ENCODE results near the gene VPS13D.

Gene VPS13D

DNA sequence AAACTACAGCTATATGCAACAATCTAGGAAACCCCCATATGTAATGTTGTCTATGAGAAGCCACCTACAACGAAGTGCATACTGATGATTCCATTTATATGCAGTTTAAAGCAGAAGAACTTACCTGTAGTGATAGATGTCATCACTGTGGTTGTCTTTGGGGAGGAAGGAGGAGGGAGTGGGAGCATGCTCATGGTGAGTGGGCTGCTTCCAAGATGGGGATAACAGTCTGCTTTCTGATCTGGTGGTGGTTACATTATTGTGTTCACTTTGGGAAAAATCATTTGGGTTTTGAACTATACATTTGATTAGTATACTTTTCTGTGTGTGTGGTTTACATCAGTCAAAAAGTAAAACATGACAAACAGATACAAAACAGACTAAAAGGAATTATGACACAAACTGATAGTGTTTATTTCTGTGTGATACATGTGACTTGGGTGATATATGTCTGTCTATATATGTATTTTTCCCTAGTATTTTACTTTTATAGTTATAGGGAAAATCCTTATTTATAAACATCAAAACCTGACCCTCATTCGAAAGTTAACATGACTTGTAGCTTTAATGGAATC lies 184.7 kb downstream of the VPS13D start:
- Histone ChIP-seq H3K27ac (ENCODE audit: low read depth, low read length) (no peak overlapping the region), H3K27me3 (ENCODE audit: control insufficient read depth in 1 of 2, insufficient read depth in 2 of 2, low read length in 2 of 2) (no peaks in the 10 kb centered on the region), H3K4me1 (ENCODE audit: control insufficient read depth in 1 of 2, insufficient read depth in 2 of 2, low read length in 2 of 2) (no peaks in the 10 kb centered on the region), H3K9me3 (ENCODE audit: control insufficient read depth in 1 of 2, low read length in 2 of 2) (peaks cover 0 to 5% of the 10 kb centered on the region in 2 donors), H3K4me3 (ENCODE audit: low read depth in 1 of 2, low read length in 2 of 2) (no peak overlapping the region), H3K9ac (ENCODE audit: low read depth in 1 of 2, low read length in 2 of 2) (no peak overlapping the region), H3K36me3 (ENCODE audit: control insufficient read depth in 1 of 2, insufficient read depth in 2 of 2, low read length in 2 of 2) (peaks cover 17 to 22% of the 10 kb centered on the region in 2 donors)

DNA sequence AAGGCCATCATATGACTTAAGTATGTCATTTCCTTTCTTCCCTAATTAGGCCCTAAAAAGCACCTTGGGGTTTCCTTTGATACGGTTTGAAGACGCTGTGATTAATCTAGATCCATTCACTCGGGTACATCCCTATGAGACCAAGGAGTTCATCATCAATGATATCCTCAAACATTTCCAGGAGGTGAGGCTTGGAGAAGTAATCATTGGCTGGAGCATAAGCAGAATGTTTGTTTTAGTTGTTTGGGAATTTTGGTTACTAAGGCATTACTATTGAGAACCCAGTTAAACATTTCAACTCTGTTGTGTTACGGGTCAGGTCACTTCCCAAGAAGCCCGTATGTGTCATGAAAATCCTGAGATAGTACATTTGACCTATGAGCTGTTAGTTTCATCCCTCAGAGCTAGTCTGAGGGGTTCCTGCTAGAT lies 185.2 kb downstream of the VPS13D start:
- H3K4me1 ChIP-seq (ENCODE audit: control insufficient read depth in 1 of 2, insufficient read depth in 2 of 2, low read length in 2 of 2) = no peaks in the 10 kb centered on the region
- no peak overlapping the region for H3K4me3 ChIP-seq (ENCODE audit: low read depth in 1 of 2, low read length in 2 of 2)
- H3K27me3 ChIP-seq (ENCODE audit: control insufficient read depth in 1 of 2, insufficient read depth in 2 of 2, low read length in 2 of 2) = no peaks in the 10 kb centered on the region
- peaks cover 0 to 4% of the 10 kb centered on the region in 2 donors for H3K9me3 ChIP-seq (ENCODE audit: control insufficient read depth in 1 of 2, low read length in 2 of 2)
- no peak overlapping the region for H3K9ac ChIP-seq (ENCODE audit: low read depth in 1 of 2, low read length in 2 of 2)
- no peak overlapping the region for H3K27ac ChIP-seq (ENCODE audit: low read depth, low read length)
- H3K36me3 ChIP-seq (ENCODE audit: control insufficient read depth in 1 of 2, insufficient read depth in 2 of 2, low read length in 2 of 2) = peaks cover 17 to 19% of the 10 kb centered on the region in 2 donors

DNA sequence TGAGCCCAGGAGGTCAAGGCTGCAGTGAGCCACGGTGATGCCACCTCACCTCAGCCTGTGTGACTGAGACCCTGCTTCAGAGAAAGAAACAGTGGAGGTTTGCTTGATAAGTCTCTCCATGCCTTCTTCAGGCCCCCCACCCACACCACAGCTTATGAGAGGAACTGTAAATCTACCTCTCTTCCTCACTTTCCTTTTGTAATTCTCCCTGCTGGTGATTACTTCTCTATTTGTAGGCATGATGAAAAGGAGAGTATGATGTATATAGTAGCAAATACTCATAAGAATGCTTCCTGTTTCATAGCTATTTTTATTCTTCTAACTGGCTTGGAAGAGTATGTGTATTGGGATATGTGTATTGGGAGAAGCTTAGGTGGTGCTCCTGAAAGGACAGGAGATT lies 186.3 kb downstream of the VPS13D start:
- no peak overlapping the region for H3K4me3 ChIP-seq (ENCODE audit: low read depth in 1 of 2, low read length in 2 of 2)
- H3K27me3 ChIP-seq (ENCODE audit: control insufficient read depth in 1 of 2, insufficient read depth in 2 of 2, low read length in 2 of 2) = no peaks in the 10 kb centered on the region
- no peak overlapping the region for H3K9ac ChIP-seq (ENCODE audit: low read depth in 1 of 2, low read length in 2 of 2)
- H3K36me3 ChIP-seq (ENCODE audit: control insufficient read depth in 1 of 2, insufficient read depth in 2 of 2, low read length in 2 of 2) = peaks cover 15 to 17% of the 10 kb centered on the region in 2 donors
- H3K4me1 ChIP-seq (ENCODE audit: control insufficient read depth in 1 of 2, insufficient read depth in 2 of 2, low read length in 2 of 2) = no peaks in the 10 kb centered on the region
- H3K27ac ChIP-seq (ENCODE audit: low read depth, low read length) = no peak overlapping the region
- no peaks in the 10 kb centered on the region for H3K9me3 ChIP-seq (ENCODE audit: control insufficient read depth in 1 of 2, low read length in 2 of 2)

DNA sequence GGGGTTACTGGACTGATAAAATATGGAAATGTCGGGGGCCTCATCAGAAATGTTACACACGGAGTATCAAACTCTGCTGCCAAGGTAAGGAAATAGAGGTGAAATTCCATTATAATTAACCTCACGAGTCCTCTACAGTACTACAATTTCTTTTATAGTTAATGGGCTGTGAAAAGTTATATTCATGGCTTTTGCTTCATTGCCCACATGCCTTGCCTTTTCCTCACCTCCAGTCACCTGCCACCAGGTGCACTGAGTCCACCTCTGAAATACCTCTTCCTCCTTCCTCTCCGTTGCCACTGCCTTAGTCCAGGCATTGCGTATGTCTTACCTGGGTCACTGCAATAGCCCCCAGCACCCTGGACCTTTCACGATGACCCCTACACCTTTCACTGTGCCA lies 186.9 kb downstream of the VPS13D start:
- Histone ChIP-seq H3K36me3 (ENCODE audit: control insufficient read depth in 1 of 2, insufficient read depth in 2 of 2, low read length in 2 of 2) (peaks cover 15 to 17% of the 10 kb centered on the region in 2 donors), H3K9ac (ENCODE audit: low read depth in 1 of 2, low read length in 2 of 2) (no peak overlapping the region), H3K9me3 (ENCODE audit: control insufficient read depth in 1 of 2, low read length in 2 of 2) (no peaks in the 10 kb centered on the region), H3K4me3 (ENCODE audit: low read depth in 1 of 2, low read length in 2 of 2) (no peak overlapping the region), H3K4me1 (ENCODE audit: control insufficient read depth in 1 of 2, insufficient read depth in 2 of 2, low read length in 2 of 2) (no peaks in the 10 kb centered on the region), H3K27me3 (ENCODE audit: control insufficient read depth in 1 of 2, insufficient read depth in 2 of 2, low read length in 2 of 2) (no peaks in the 10 kb centered on the region), H3K27ac (ENCODE audit: low read depth, low read length) (no peak overlapping the region)

DNA sequence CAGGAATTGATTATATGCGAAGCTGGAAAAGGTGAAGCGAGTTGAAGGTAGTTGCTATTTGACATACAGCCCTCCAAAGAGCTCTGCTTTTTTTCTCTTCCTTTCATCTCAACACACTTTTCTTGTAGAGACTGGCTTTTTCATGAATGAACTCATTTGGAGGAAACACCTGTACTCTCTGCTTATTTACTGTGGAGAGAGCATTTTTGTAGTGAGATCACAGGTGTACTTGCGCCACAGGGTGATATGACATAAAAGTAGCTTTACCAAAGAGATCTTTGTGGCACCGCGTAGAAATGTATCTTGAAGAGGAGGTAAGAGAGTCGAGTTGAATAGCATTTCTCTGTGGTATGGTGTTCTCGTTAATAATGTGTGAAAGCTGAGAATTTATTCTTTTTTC lies 187.6 kb downstream of the VPS13D start:
- no peaks in the 10 kb centered on the region for H3K9me3 ChIP-seq (ENCODE audit: control insufficient read depth in 1 of 2, low read length in 2 of 2)
- H3K4me1 ChIP-seq (ENCODE audit: control insufficient read depth in 1 of 2, insufficient read depth in 2 of 2, low read length in 2 of 2) = no peaks in the 10 kb centered on the region
- no peak overlapping the region for H3K9ac ChIP-seq (ENCODE audit: low read depth in 1 of 2, low read length in 2 of 2)
- H3K27me3 ChIP-seq (ENCODE audit: control insufficient read depth in 1 of 2, insufficient read depth in 2 of 2, low read length in 2 of 2) = no peaks in the 10 kb centered on the region
- H3K4me3 ChIP-seq (ENCODE audit: low read depth in 1 of 2, low read length in 2 of 2) = no peak overlapping the region
- peaks cover 14 to 20% of the 10 kb centered on the region in 2 donors for H3K36me3 ChIP-seq (ENCODE audit: control insufficient read depth in 1 of 2, insufficient read depth in 2 of 2, low read length in 2 of 2)
- H3K27ac ChIP-seq (ENCODE audit: low read depth, low read length) = no peak overlapping the region

DNA sequence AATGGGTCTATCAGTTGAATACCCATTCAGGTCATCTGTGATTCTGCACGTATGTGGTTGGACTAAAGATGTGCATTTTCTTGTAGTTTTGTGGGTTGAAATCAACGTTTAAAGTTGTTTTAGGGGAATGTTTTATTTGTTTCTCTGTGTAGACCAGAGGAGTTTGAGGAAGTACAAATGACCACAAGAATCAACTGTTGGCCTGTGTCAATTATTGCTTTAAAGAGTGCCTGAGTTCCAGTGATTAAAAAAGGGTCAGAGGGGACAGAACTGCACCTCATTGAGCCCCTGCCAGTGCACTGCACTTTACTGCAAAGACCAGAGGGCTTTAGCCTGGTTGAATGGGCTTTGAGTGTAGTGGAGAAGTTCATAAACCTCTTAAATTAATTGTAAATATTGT lies 190.3 kb downstream of the VPS13D start:
- H3K9ac ChIP-seq (ENCODE audit: low read depth in 1 of 2, low read length in 2 of 2) = no peak overlapping the region
- H3K27me3 ChIP-seq (ENCODE audit: control insufficient read depth in 1 of 2, insufficient read depth in 2 of 2, low read length in 2 of 2) = no peaks in the 10 kb centered on the region
- no peaks in the 10 kb centered on the region for H3K9me3 ChIP-seq (ENCODE audit: control insufficient read depth in 1 of 2, low read length in 2 of 2)
- H3K27ac ChIP-seq (ENCODE audit: low read depth, low read length) = no peak overlapping the region
- peaks cover 14 to 20% of the 10 kb centered on the region in 2 donors for H3K36me3 ChIP-seq (ENCODE audit: control insufficient read depth in 1 of 2, insufficient read depth in 2 of 2, low read length in 2 of 2)
- no peak overlapping the region for H3K4me3 ChIP-seq (ENCODE audit: low read depth in 1 of 2, low read length in 2 of 2)
- H3K4me1 ChIP-seq (ENCODE audit: control insufficient read depth in 1 of 2, insufficient read depth in 2 of 2, low read length in 2 of 2) = no peaks in the 10 kb centered on the region

DNA sequence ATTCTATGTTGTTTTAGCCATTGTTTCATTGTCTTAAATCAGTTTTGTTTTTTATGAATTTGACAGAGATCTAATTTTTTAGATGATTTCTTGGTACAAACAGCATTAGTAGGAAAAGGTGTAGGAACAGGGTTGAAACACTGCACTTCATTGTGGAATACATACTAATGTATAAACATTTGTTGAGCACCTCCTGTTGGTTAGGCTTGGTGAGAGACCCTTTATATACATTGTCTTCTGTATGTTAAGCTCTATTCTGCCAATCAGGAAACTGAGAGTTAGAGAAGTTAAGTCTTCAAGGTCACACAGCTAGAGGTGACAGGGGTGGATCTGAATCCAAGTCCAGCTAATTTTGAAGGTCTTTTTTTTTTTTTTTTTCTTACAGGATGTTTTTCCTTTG lies 192.7 kb downstream of the VPS13D start:
- no peak overlapping the region for H3K4me3 ChIP-seq (ENCODE audit: low read depth in 1 of 2, low read length in 2 of 2)
- H3K9me3 ChIP-seq (ENCODE audit: control insufficient read depth in 1 of 2, low read length in 2 of 2) = no peaks in the 10 kb centered on the region
- H3K9ac ChIP-seq (ENCODE audit: low read depth in 1 of 2, low read length in 2 of 2) = no peak overlapping the region
- no peaks in the 10 kb centered on the region for H3K27me3 ChIP-seq (ENCODE audit: control insufficient read depth in 1 of 2, insufficient read depth in 2 of 2, low read length in 2 of 2)
- peaks cover 3 to 7% of the 10 kb centered on the region in 2 donors for H3K36me3 ChIP-seq (ENCODE audit: control insufficient read depth in 1 of 2, insufficient read depth in 2 of 2, low read length in 2 of 2)
- no peaks in the 10 kb centered on the region for H3K4me1 ChIP-seq (ENCODE audit: control insufficient read depth in 1 of 2, insufficient read depth in 2 of 2, low read length in 2 of 2)
- no peak overlapping the region for H3K27ac ChIP-seq (ENCODE audit: low read depth, low read length)

DNA sequence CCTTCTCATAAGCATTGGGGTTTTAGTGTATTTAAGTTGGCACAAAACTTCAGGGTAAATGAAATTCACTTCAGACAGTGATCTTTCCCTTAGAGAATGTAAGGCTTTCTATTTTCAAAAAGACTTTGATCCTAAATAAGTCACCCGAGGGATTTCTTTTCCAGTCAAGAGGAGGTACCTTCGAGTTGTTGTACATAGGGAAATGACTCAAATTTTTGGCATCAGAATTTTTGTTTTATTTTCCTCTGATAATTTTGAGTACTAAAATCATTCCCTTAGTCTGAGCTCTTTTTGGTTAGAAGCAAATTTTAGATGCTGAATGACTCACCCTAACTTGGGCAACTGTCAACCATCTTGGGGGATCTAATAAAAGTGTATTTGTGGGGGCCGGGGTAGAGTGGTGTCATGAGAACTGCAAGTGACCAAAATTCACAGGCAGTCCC lies 194.3 kb downstream of the VPS13D start:
- Histone ChIP-seq H3K9me3 (ENCODE audit: control insufficient read depth in 1 of 2, low read length in 2 of 2) (no peaks in the 10 kb centered on the region), H3K9ac (ENCODE audit: low read depth in 1 of 2, low read length in 2 of 2) (no peak overlapping the region), H3K36me3 (ENCODE audit: control insufficient read depth in 1 of 2, insufficient read depth in 2 of 2, low read length in 2 of 2) (peaks cover 7 to 10% of the 10 kb centered on the region in 2 donors), H3K27me3 (ENCODE audit: control insufficient read depth in 1 of 2, insufficient read depth in 2 of 2, low read length in 2 of 2) (no peaks in the 10 kb centered on the region), H3K4me3 (ENCODE audit: low read depth in 1 of 2, low read length in 2 of 2) (no peak overlapping the region), H3K27ac (ENCODE audit: low read depth, low read length) (no peak overlapping the region), H3K4me1 (ENCODE audit: control insufficient read depth in 1 of 2, insufficient read depth in 2 of 2, low read length in 2 of 2) (no peaks in the 10 kb centered on the region)

DNA sequence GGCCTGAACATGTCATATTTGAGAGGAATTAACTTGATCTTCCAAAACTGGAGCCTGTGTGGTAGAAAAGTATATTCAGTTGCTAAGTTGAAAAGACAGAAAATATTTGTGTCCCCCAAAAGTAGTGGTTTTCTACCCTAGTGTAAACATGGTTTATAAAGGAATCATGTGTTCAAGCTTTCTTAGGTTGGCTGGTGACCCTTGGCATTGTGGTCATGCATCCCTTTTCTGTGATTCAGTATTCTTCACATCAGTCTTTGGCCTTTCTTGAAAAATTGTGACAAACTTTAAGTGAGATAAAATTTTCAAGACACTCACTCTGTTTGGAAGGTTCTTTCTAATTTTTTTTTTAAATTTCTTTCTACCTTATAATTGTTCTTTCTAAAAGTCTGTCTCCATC lies 195.0 kb downstream of the VPS13D start:
- H3K4me1 ChIP-seq (ENCODE audit: control insufficient read depth in 1 of 2, insufficient read depth in 2 of 2, low read length in 2 of 2) = no peaks in the 10 kb centered on the region
- no peak overlapping the region for H3K27ac ChIP-seq (ENCODE audit: low read depth, low read length)
- no peak overlapping the region for H3K4me3 ChIP-seq (ENCODE audit: low read depth in 1 of 2, low read length in 2 of 2)
- no peaks in the 10 kb centered on the region for H3K27me3 ChIP-seq (ENCODE audit: control insufficient read depth in 1 of 2, insufficient read depth in 2 of 2, low read length in 2 of 2)
- H3K9me3 ChIP-seq (ENCODE audit: control insufficient read depth in 1 of 2, low read length in 2 of 2) = no peaks in the 10 kb centered on the region
- peaks cover 7 to 10% of the 10 kb centered on the region in 2 donors for H3K36me3 ChIP-seq (ENCODE audit: control insufficient read depth in 1 of 2, insufficient read depth in 2 of 2, low read length in 2 of 2)
- H3K9ac ChIP-seq (ENCODE audit: low read depth in 1 of 2, low read length in 2 of 2) = no peak overlapping the region

DNA sequence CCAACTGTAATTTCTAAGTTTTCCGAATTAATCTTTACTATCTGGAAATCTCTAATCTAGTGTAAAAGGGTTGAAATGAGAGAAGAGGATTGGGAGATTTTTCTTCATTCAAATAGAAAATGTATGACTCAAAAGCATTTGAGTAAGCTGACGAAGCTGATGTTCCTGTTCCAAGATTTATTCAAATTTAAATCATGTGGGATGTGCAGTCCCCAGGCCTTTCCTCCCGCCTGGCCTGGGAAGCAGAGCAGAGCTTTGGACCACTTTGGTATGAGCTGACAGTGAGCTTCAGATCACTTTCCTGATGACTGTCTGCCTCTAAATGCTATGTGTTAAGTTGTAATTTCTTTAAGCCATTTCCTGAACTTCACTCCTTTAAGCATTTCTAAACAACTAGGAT lies 196.2 kb downstream of the VPS13D start:
- Histone ChIP-seq H3K9ac (ENCODE audit: low read depth in 1 of 2, low read length in 2 of 2) (no peak overlapping the region), H3K36me3 (ENCODE audit: control insufficient read depth in 1 of 2, insufficient read depth in 2 of 2, low read length in 2 of 2) (peaks cover 7 to 10% of the 10 kb centered on the region in 2 donors), H3K4me3 (ENCODE audit: low read depth in 1 of 2, low read length in 2 of 2) (no peak overlapping the region), H3K27ac (ENCODE audit: low read depth, low read length) (no peak overlapping the region), H3K27me3 (ENCODE audit: control insufficient read depth in 1 of 2, insufficient read depth in 2 of 2, low read length in 2 of 2) (no peaks in the 10 kb centered on the region), H3K9me3 (ENCODE audit: control insufficient read depth in 1 of 2, low read length in 2 of 2) (no peaks in the 10 kb centered on the region), H3K4me1 (ENCODE audit: control insufficient read depth in 1 of 2, insufficient read depth in 2 of 2, low read length in 2 of 2) (no peaks in the 10 kb centered on the region)
